K562 (cell line): ENCODE results near the gene FGF1. TPM values are rescaled to one million over a fixed set of nuclear protein-coding genes. Genes with fewer than 3 reads are reported as not detected.
A peak's percentile ranks its signal among the peaks of the same experiment; 100 is the strongest.

Source experiments
- ATAC-seq: fragments of 200-7000 bp; cut with Tn5 transposase; 3 replicates; pipeline ENCODE4 v1.9.1; 2020; ENCODE audit warnings: moderate library complexity
- BruUV-seq: library from RNA; stranded (reverse); fragments of 400-500 nt; replicated peaks from 2 replicates; lab custom pipeline; 2021; lab: Mats Ljungman, UMichigan
- CTCF ChIA-PET: fragments of 300-600 bp; formaldehyde crosslinking; extraction: SDS; loops from one replicate; lab custom pipeline; 2021; ENCODE audit warnings: low intra/inter-chr PET ratio; lab: Yijun Ruan, JAX
- POLR2A ChIA-PET: fragments of 300-600, 350-650 bp; sonication (Branson Sonifier 250); formaldehyde crosslinking; extraction: SDS; loops from one replicate; lab custom pipeline; 2021; ENCODE audit warnings: antibody characterized with exemption, inconsistent platforms; lab: Yijun Ruan, JAX
- DNase-seq, 4 experiments: peaks; one replicate each; pipeline versions ENCODE4 v3.0.0 to v3.0.0-alpha.2; 2011 to 2018; ENCODE audit warnings: low spot score in 3 of 4, mixed read lengths in 3 of 4; ENCODE audit errors: extremely low read depth in 1 of 4
- FAIRE-seq: peaks from 2 replicates; lab custom pipeline; 2011; peaks lifted over from hg19 to GRCh38; lab: Jason Lieb, UNC
- H2AFZ ChIP-seq: 2 replicates; pipeline ENCODE4 v1.6.0; 2011; ENCODE audit warnings: low read depth, low read length, control low read depth, inconsistent platforms
- H3K27ac ChIP-seq: fragments of 200-600 bp; 3 replicates; pipeline ENCODE4 v1.8.0; 2011; ENCODE audit warnings: low read depth, mild to moderate bottlenecking, control low read depth, inconsistent platforms, low read length, moderate library complexity, mixed read lengths; ENCODE audit errors: extremely low read depth
- H3K27me3 ChIP-seq, 2 experiments: fragments of 300-600 bp in 1 of 2; 2 replicates in 1 of 2; 3 replicates in 1 of 2; pipeline versions ENCODE4 v1.6.0 to v1.8.0; 2011; ENCODE audit warnings: inconsistent platforms in 2 of 2, low read length in 2 of 2, mild to moderate bottlenecking in 1 of 2, mixed read lengths in 1 of 2, moderate library complexity in 1 of 2; ENCODE audit not compliant: control insufficient read depth in 2 of 2, insufficient read depth in 2 of 2
- H3K36me3 ChIP-seq: fragments of 300-600 bp; 3 replicates; pipeline ENCODE4 v1.8.0; 2011; ENCODE audit warnings: mild to moderate bottlenecking, low read length, inconsistent platforms; ENCODE audit not compliant: control insufficient read depth, insufficient read depth
- H3K4me1 ChIP-seq, 2 experiments: fragments of 200-600 bp in 1 of 2; replicated peaks in 1 of 2; 2 replicates in 1 of 2; 3 replicates in 1 of 2; pipeline versions ENCODE4 v1.5.1 to v1.8.0; 2011; ENCODE audit warnings: inconsistent platforms in 2 of 2, low read length in 2 of 2, mild to moderate bottlenecking in 1 of 2, mixed read lengths in 1 of 2, moderate library complexity in 1 of 2; ENCODE audit not compliant: control insufficient read depth in 2 of 2, insufficient read depth in 2 of 2
- H3K4me2 ChIP-seq: 2 replicates; pipeline ENCODE4 v1.6.1; 2011; ENCODE audit warnings: low read length, control low read depth, inconsistent platforms, mixed read lengths; ENCODE audit not compliant: insufficient read depth
- H3K4me3 ChIP-seq: fragments of 200-600 bp; sonication (generic), shearing (Covaris generic); 2 replicates; pipeline ENCODE4 v1.5.1; 2016; ENCODE audit warnings: control low read depth, inconsistent platforms
- H3K79me2 ChIP-seq: fragments of 200-600 bp; 3 replicates; pipeline ENCODE4 v1.8.0; 2011; ENCODE audit warnings: low read length, inconsistent platforms; ENCODE audit not compliant: control insufficient read depth, insufficient read depth
- H3K9ac ChIP-seq, 2 experiments: 2 replicates each; pipeline versions ENCODE4 v1.6.0 to v1.6.1; 2011; ENCODE audit warnings: low read depth in 2 of 2, low read length in 2 of 2, control low read depth in 1 of 2, inconsistent platforms in 1 of 2, mild to moderate bottlenecking in 1 of 2, mixed read lengths in 1 of 2; ENCODE audit not compliant: insufficient read depth in 1 of 2
- H3K9me1 ChIP-seq: one replicate; pipeline ENCODE4 v1.6.0; 2011; ENCODE audit warnings: inconsistent platforms, mild to moderate bottlenecking, low read length, moderate library complexity; ENCODE audit not compliant: control insufficient read depth, insufficient read depth
- H3K9me3 ChIP-seq: replicated peaks from 2 replicates; pipeline ENCODE4 v1.5.1; 2011; ENCODE audit warnings: low read depth, low read length, inconsistent platforms; ENCODE audit not compliant: control insufficient read depth, insufficient read depth
- H4K20me1 ChIP-seq: replicated peaks from 2 replicates; pipeline ENCODE4 v1.6.1; 2011; ENCODE audit warnings: low read length, inconsistent platforms, mixed read lengths; ENCODE audit not compliant: control insufficient read depth, insufficient read depth
- ARID1B ChIP-seq: fragments of 450-650 bp; IDR thresholded peaks from 2 replicates; pipeline ENCODE4 v1.6.1; 2016; ENCODE audit warnings: antibody characterized with exemption, mild to moderate bottlenecking, inconsistent platforms
- BACH1 ChIP-seq: fragments of 200-800 bp; sonication (Bioruptor generic); IDR thresholded peaks from 2 replicates; pipeline ENCODE4 v1.6.1; 2016; ENCODE audit warnings: missing genetic modification characterization, missing compliant biosample characterization
- C11orf30 ChIP-seq: fragments of 450-650 bp; IDR thresholded peaks from 2 replicates; pipeline ENCODE4 v1.6.1; 2016; ENCODE audit warnings: low read depth, mild to moderate bottlenecking
- CREBBP ChIP-seq: IDR thresholded peaks from one replicate; pipeline ENCODE4 v1.6.1; 2012; ENCODE audit warnings: low read depth, mild to moderate bottlenecking, control low read depth, inconsistent platforms, low read length
- ERF ChIP-seq: fragments of 450-650 bp; formaldehyde crosslinking; IDR thresholded peaks from 2 replicates; pipeline ENCODE4 v1.4.0; 2020; ENCODE audit warnings: mild to moderate bottlenecking, mixed read lengths
- IRF2 ChIP-seq: sonication (generic); formaldehyde crosslinking; IDR thresholded peaks from 2 replicates; pipeline ENCODE4 v1.8.1; 2022; ENCODE audit warnings: mild to moderate bottlenecking, missing genetic modification reagents
- KLF10 ChIP-seq: fragments of 250-450 bp; sonication (Bioruptor Pico); IDR thresholded peaks from 2 replicates; pipeline ENCODE4 v1.6.1; 2021; ENCODE audit warnings: matching md5 sums
- L3MBTL2 ChIP-seq: fragments of 450-650 bp; IDR thresholded peaks from 2 replicates; pipeline ENCODE4 v1.6.1; 2016; ENCODE audit warnings: mild to moderate bottlenecking, moderate library complexity
- NCOA6 ChIP-seq: fragments of 450-650 bp; IDR thresholded peaks from 2 replicates; pipeline ENCODE4 v1.6.1; 2017; ENCODE audit warnings: mild to moderate bottlenecking
- NFE2 ChIP-seq: IDR thresholded peaks from 2 replicates; pipeline ENCODE4 v1.6.1; 2014; ENCODE audit warnings: antibody characterized with exemption, low read depth
- ZEB2 ChIP-seq: fragments of 450-650 bp; IDR thresholded peaks from 2 replicates; pipeline ENCODE4 v1.6.1; 2016
- WGBS: fragments of 100-300 bp; shearing (Covaris generic); methylation state at CpG from one replicate; pipeline ENCODE4 v1.1.6; 2016; ENCODE audit warnings: low coverage, mixed read lengths; ENCODE audit not compliant: insufficient coverage; ENCODE audit errors: missing lambda C conversion rate; 5-methylcytosine and 5-hydroxymethylcytosine counted together
- in situ Hi-C: fragments of 300-500 bp; cut with MboI; formaldehyde crosslinking; loops from 4 replicates; pipeline ENCODE4 v1.15.0; 2018; ENCODE audit warnings: inconsistent platforms, mixed read lengths
- intact Hi-C: fragments of 100-400 bp; cut with micrococcal nuclease; formaldehyde crosslinking; loops from 2 replicates; pipeline ENCODE4 v1.14.2; 2022
- polyA plus RNA-seq, 8 experiments: library from polyadenylated mRNA; depleted of rRNA in 4 of 8; stranded (reverse) in 5 of 8; unstranded in 3 of 8; fragments of >200 nt; fragmentation: Nextera tagmentation in 2 of 8; fragmentation: Illumina TruSeq in 1 of 8; extraction: Ambion mirVana in 2 of 8; extraction: Trizol in 1 of 8; gene quantifications; 2 replicates each; pipeline versions ENCODE4 v1.2.1 to v1.2.3, GENCODE V29; 2011 to 2014; ENCODE audit warnings: inconsistent platforms in 1 of 8, missing spikeins in 1 of 8
- total RNA-seq, 7 experiments: library from RNA; depleted of rRNA in 6 of 7; stranded (reverse); fragments of >200 nt in 6 of 7; fragmentation: Illumina TruSeq in 2 of 7; extraction: Trizol in 2 of 7; gene quantifications; 2 replicates each; pipeline versions ENCODE4 v1.2.1 to v1.2.3, GENCODE V29; 2011 to 2021; ENCODE audit warnings: low replicate concordance in 1 of 7
- TF ChIP-seq, protein P1 (sequence below): fragments of 450-650 bp; IDR thresholded peaks from 2 replicates; pipeline ENCODE4 v1.6.1; 2016; ENCODE audit warnings: mild to moderate bottlenecking, moderate library complexity

FGF1 gene
- total and polyA plus RNA-seq, 9 of the 15 experiments (the other 6 are each of a cell fraction or from before 2014, with no cell fraction given): not detected

DNA sequence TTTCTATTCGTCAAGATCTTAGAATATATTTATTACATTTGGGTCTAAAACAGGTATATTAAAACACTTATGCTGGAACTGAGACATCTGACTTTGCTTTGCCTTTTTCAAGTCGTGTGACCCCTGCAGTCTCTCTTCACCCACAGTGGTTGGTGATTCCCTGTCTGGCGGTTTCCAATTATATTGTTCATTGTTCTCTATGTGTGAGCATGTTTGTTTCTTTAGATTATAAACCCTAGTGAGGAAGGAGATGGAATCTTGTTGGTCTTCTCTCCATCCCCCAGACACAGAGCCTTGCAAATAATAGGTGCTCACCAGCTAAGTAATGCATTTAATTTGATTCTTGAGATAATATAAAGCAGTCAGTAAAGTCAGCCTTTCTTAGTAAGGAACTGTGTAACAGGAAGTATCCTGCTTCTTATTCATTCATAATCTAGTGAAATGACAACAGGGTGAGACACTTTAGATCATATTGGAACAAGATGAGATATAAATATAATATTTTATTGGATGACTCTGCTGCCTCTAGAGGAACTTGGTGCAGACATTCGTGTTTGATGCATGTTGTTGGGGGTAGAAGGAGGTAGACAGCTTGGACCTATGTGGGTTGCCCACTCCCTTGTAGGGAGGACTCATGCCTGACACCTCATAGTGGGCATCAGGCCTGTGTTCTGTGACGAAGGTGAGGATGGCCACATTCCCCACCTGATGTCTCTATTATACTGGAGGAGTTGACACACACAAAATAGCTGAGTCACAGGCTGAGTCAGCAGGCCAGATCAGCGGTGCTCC is 88.1 kb downstream of the FGF1 start:
- BruUV-seq: no TSS peak
- POLR2A ChIA-PET: interaction anchor here (0.6 to 1.4 kb wide), 4 partner anchors 9 to 874 kb away, joined by 3 to 4 read pairs (median 3); no protein-coding TSS in a partner anchor
- DNase-seq: peak; percentile 28 to 58 (median 38)
- no peak overlapping the region for H3K4me3 ChIP-seq
- no peaks in the 10 kb centered on the region for H3K36me3 ChIP-seq
- H2AFZ ChIP-seq: peak overlapping the region; percentile 65; the same call in 1 of the 2 replicates
- peak; percentile 74 for FAIRE-seq
- H3K27ac ChIP-seq: no peak overlapping the region
- peak; percentile 95 for ATAC-seq
- peaks cover 16 to 19% of the 10 kb centered on the region in 2 experiments for H3K27me3 ChIP-seq
- CTCF ChIA-PET: no interaction called here
- no peak overlapping the region for H3K9ac ChIP-seq
- H3K4me2 ChIP-seq: peak overlapping the region; percentile 44
- no peaks in the 10 kb centered on the region for H3K79me2 ChIP-seq
- H3K4me1 ChIP-seq: peaks cover 4% of the 10 kb centered on the region in 2 experiments; a peak in 4 of 5 replicates
- WGBS: 8% methylated on average over 6 of the region's 6 CpGs
- no peaks in the 10 kb centered on the region for H3K9me3 ChIP-seq
- intact Hi-C loops: no loop called here
- no peaks in the 10 kb centered on the region for H3K9me1 ChIP-seq
- in situ Hi-C loops: no loop called here
- H4K20me1 ChIP-seq: no peaks in the 10 kb centered on the region; the same call in 1 of the 2 replicates
- TF ChIP-seq C11orf30: peak; percentile 98
- no peak for TF ChIP-seq NCOA6
- TF ChIP-seq IRF2 (CRISPR knock-in tag): no peak
- no peak for TF ChIP-seq ERF (CRISPR knock-in tag)
- 0 out of 2 replicates have a peak, but pooled peaks have one; percentile 22 for TF ChIP-seq ZEB2
- no peak for TF ChIP-seq CREBBP
- TF ChIP-seq ARID1B: peak; percentile 56; the same call in 1 of the 2 replicates
- peak; percentile 98 for TF ChIP-seq NFE2
- peak; percentile 28; the same call in 1 of the 2 replicates for TF ChIP-seq L3MBTL2
- no peak for TF ChIP-seq KLF10
- TF ChIP-seq BACH1: peak; percentile 98
- TF ChIP-seq, protein P1, sequence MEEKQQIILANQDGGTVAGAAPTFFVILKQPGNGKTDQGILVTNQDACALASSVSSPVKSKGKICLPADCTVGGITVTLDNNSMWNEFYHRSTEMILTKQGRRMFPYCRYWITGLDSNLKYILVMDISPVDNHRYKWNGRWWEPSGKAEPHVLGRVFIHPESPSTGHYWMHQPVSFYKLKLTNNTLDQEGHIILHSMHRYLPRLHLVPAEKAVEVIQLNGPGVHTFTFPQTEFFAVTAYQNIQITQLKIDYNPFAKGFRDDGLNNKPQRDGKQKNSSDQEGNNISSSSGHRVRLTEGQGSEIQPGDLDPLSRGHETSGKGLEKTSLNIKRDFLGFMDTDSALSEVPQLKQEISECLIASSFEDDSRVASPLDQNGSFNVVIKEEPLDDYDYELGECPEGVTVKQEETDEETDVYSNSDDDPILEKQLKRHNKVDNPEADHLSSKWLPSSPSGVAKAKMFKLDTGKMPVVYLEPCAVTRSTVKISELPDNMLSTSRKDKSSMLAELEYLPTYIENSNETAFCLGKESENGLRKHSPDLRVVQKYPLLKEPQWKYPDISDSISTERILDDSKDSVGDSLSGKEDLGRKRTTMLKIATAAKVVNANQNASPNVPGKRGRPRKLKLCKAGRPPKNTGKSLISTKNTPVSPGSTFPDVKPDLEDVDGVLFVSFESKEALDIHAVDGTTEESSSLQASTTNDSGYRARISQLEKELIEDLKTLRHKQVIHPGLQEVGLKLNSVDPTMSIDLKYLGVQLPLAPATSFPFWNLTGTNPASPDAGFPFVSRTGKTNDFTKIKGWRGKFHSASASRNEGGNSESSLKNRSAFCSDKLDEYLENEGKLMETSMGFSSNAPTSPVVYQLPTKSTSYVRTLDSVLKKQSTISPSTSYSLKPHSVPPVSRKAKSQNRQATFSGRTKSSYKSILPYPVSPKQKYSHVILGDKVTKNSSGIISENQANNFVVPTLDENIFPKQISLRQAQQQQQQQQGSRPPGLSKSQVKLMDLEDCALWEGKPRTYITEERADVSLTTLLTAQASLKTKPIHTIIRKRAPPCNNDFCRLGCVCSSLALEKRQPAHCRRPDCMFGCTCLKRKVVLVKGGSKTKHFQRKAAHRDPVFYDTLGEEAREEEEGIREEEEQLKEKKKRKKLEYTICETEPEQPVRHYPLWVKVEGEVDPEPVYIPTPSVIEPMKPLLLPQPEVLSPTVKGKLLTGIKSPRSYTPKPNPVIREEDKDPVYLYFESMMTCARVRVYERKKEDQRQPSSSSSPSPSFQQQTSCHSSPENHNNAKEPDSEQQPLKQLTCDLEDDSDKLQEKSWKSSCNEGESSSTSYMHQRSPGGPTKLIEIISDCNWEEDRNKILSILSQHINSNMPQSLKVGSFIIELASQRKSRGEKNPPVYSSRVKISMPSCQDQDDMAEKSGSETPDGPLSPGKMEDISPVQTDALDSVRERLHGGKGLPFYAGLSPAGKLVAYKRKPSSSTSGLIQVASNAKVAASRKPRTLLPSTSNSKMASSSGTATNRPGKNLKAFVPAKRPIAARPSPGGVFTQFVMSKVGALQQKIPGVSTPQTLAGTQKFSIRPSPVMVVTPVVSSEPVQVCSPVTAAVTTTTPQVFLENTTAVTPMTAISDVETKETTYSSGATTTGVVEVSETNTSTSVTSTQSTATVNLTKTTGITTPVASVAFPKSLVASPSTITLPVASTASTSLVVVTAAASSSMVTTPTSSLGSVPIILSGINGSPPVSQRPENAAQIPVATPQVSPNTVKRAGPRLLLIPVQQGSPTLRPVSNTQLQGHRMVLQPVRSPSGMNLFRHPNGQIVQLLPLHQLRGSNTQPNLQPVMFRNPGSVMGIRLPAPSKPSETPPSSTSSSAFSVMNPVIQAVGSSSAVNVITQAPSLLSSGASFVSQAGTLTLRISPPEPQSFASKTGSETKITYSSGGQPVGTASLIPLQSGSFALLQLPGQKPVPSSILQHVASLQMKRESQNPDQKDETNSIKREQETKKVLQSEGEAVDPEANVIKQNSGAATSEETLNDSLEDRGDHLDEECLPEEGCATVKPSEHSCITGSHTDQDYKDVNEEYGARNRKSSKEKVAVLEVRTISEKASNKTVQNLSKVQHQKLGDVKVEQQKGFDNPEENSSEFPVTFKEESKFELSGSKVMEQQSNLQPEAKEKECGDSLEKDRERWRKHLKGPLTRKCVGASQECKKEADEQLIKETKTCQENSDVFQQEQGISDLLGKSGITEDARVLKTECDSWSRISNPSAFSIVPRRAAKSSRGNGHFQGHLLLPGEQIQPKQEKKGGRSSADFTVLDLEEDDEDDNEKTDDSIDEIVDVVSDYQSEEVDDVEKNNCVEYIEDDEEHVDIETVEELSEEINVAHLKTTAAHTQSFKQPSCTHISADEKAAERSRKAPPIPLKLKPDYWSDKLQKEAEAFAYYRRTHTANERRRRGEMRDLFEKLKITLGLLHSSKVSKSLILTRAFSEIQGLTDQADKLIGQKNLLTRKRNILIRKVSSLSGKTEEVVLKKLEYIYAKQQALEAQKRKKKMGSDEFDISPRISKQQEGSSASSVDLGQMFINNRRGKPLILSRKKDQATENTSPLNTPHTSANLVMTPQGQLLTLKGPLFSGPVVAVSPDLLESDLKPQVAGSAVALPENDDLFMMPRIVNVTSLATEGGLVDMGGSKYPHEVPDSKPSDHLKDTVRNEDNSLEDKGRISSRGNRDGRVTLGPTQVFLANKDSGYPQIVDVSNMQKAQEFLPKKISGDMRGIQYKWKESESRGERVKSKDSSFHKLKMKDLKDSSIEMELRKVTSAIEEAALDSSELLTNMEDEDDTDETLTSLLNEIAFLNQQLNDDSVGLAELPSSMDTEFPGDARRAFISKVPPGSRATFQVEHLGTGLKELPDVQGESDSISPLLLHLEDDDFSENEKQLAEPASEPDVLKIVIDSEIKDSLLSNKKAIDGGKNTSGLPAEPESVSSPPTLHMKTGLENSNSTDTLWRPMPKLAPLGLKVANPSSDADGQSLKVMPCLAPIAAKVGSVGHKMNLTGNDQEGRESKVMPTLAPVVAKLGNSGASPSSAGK: no peak
